Transverse colon (tissue), 4 donors: ENCODE results near the gene PTGR3.

ENCODE experiments used
- EP300 ChIP-seq: sonication (generic); formaldehyde crosslinking; IDR thresholded peaks from one replicate; pipeline ENCODE4 v1.6.1; 2017; ENCODE audit warnings: antibody characterized with exemption, low read depth
- POLR2AphosphoS5 ChIP-seq, 3 donors: sonication (generic); formaldehyde crosslinking; IDR thresholded peaks; one replicate each; pipeline ENCODE4 v1.6.1; 2016; ENCODE audit warnings: antibody characterized with exemption in 3 of 3
- TF ChIP-seq, protein P1 (sequence below), 5 experiments: fragments of 200-600 bp in 3 of 5; fragments of 450-650 bp in 2 of 5; sonication (generic) in 3 of 5; IDR thresholded peaks; 1 replicate in 2 of 5; 2 replicates in 3 of 5; pipeline ENCODE4 v1.5.1; 2016 to 2017; ENCODE audit warnings: antibody characterized with exemption in 5 of 5, inconsistent platforms in 3 of 5, mild to moderate bottlenecking in 2 of 5, moderate library complexity in 1 of 5

DNA sequence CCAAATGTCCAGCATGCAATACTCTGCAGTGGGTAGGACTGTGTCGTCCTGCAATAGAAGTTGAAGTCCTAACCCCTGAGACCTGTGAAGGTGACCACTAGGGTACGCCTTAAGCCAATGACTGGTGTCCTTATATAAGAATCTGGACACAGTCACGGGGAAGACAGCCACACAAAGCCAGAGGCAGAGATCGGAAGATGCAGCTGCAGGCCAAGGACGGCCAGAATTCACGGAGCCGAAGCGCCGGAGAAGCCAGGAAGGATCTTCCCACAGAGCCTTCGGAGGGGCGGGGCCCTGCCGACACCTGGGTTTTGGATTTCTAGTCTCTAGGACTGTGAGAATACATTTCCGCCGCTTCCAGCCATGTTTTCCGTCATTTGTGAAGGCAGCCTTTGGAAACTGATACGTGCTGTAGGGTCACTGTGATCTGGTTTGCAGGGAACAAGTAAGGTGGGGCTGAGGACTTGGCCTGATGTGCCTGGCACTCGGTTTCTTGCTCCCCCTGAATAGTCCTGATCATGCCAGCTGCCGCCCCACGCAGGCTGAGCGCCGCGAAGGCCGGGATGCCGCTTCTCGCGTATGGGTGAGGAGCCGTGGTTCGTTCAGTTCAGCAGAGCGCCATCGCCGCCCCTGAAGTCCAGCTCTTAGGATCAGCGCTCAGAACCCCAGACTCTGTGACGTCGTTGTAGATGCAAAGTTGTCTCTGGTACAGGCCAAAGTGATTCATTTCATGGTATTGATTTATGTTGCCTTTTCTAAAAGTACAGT lies 38.7 kb downstream of the PTGR3 start:
- TF ChIP-seq, protein P1, sequence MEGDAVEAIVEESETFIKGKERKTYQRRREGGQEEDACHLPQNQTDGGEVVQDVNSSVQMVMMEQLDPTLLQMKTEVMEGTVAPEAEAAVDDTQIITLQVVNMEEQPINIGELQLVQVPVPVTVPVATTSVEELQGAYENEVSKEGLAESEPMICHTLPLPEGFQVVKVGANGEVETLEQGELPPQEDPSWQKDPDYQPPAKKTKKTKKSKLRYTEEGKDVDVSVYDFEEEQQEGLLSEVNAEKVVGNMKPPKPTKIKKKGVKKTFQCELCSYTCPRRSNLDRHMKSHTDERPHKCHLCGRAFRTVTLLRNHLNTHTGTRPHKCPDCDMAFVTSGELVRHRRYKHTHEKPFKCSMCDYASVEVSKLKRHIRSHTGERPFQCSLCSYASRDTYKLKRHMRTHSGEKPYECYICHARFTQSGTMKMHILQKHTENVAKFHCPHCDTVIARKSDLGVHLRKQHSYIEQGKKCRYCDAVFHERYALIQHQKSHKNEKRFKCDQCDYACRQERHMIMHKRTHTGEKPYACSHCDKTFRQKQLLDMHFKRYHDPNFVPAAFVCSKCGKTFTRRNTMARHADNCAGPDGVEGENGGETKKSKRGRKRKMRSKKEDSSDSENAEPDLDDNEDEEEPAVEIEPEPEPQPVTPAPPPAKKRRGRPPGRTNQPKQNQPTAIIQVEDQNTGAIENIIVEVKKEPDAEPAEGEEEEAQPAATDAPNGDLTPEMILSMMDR (IDR thresholded peaks at IDR 0.05) = no peak
- TF ChIP-seq POLR2AphosphoS5 (IDR thresholded peaks at IDR 0.05) (no peak), EP300 (no peak)
